ENCODE measurements around the gene DPH5.

DNA sequence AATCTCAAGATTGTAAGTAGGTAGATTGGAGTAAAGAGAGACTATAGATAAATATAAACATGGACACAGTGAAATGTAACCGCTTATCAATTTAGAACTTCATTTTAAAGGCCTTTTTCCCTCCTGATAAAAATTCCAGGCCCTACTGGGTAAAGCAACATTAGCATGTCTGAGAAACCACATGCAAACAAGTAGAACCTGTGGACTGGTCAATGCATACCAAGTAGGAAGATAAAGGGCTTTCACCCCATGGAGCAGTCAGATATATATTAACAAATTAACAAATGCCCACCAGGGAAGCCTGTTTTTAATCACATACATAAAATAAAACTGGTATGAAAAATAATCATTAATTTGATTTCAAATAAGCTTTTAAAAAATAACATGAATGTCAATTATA is 8.1 kb downstream of the DPH5 start:
- no peak for TF ChIP-seq CSDC2 (CRISPR knock-in tag; IDR thresholded peaks at IDR 0.05)
- TF ChIP-seq ZFP3 (CRISPR knock-in tag; IDR thresholded peaks at IDR 0.05), result no peak
- no peak for TF ChIP-seq ZNF70 (CRISPR knock-in tag; IDR thresholded peaks at IDR 0.05)
- TF ChIP-seq CREB5 (CRISPR knock-in tag; IDR thresholded peaks at IDR 0.05; ENCODE audit: low read depth), result no peak
- TF ChIP-seq ZC3H10 (CRISPR knock-in tag; IDR thresholded peaks at IDR 0.05), result no peak
- no peak for TF ChIP-seq OSR1 (CRISPR knock-in tag; IDR thresholded peaks at IDR 0.05)
- TF ChIP-seq SNAI2 (CRISPR knock-in tag; IDR thresholded peaks at IDR 0.05), result no peak
- TF ChIP-seq PATZ1 (CRISPR knock-in tag; IDR thresholded peaks at IDR 0.05; ENCODE audit: borderline replicate concordance), result no peak
- TF ChIP-seq TCF4 (CRISPR knock-in tag; IDR thresholded peaks at IDR 0.05; ENCODE audit: borderline replicate concordance), result no peak
- TF ChIP-seq, protein P1, sequence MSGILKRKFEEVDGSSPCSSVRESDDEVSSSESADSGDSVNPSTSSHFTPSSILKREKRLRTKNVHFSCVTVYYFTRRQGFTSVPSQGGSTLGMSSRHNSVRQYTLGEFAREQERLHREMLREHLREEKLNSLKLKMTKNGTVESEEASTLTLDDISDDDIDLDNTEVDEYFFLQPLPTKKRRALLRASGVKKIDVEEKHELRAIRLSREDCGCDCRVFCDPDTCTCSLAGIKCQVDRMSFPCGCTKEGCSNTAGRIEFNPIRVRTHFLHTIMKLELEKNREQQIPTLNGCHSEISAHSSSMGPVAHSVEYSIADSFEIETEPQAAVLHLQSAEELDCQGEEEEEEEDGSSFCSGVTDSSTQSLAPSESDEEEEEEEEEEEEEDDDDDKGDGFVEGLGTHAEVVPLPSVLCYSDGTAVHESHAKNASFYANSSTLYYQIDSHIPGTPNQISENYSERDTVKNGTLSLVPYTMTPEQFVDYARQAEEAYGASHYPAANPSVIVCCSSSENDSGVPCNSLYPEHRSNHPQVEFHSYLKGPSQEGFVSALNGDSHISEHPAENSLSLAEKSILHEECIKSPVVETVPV (CRISPR knock-in tag; IDR thresholded peaks at IDR 0.05), result no peak

All from SK-N-SH treated with all-trans-retinoic acid at 6 μM for 48 hours (cell line).